ENCODE data around the gene STAMBP. TPM values are rescaled to one million over a fixed set of nuclear protein-coding genes. Genes with fewer than 3 reads are reported as not detected.

STAMBP gene
- total and polyA plus RNA-seq, 9 of the 15 experiments (the other 6 are each of a cell fraction or from before 2014, with no cell fraction given): 36.9 to 75.2 (median 48.8) TPM

- peak; percentile 53 for ATAC-seq
- Histone ChIP-seq H3K9me3 (replicated peaks; ENCODE audit: control insufficient read depth, insufficient read depth, low read depth, low read length) (no peaks in the 10 kb centered on the region; the same call in 1 of the 2 replicates), H3K9ac (ENCODE audit: insufficient read depth in 1 of 2, low read depth in 2 of 2, low read length in 2 of 2) (peak overlapping the region in 1 of 2 experiments; percentile 28; a peak in 1 of 4 replicates), H3K79me2 (ENCODE audit: control insufficient read depth, insufficient read depth, low read length) (no peaks in the 10 kb centered on the region), H3K4me1 (replicated peaks in 1 of 2; ENCODE audit: control insufficient read depth in 2 of 2, insufficient read depth in 2 of 2, low read length in 2 of 2) (peaks cover 0 to 10% of the 10 kb centered on the region in 2 experiments; a peak in 1 of 5 replicates), H2AFZ (ENCODE audit: low read depth, low read length) (peak overlapping the region; percentile 81), H3K27ac (ENCODE audit: extremely low read depth, low read depth, low read length) (no peak overlapping the region), H3K9me1 (ENCODE audit: control insufficient read depth, insufficient read depth, low read length) (no peaks in the 10 kb centered on the region), H4K20me1 (replicated peaks; ENCODE audit: control insufficient read depth, insufficient read depth, low read length) (no peaks in the 10 kb centered on the region), H3K4me2 (ENCODE audit: insufficient read depth, low read length) (no peak overlapping the region; the same call in 1 of the 2 replicates), H3K4me3 (no peak overlapping the region), H3K27me3 (ENCODE audit: control insufficient read depth in 2 of 2, insufficient read depth in 2 of 2, low read length in 2 of 2) (no peaks in the 10 kb centered on the region), H3K36me3 (ENCODE audit: control insufficient read depth, insufficient read depth, low read length) (no peaks in the 10 kb centered on the region)
- no peak for FAIRE-seq
- no peak for DNase-seq (ENCODE audit: extremely low read depth in 1 of 4, low spot score in 3 of 4)
- BruUV-seq (replicated peaks): no TSS peak
- ChIA-PET CTCF (ENCODE audit: low intra/inter-chr PET ratio) (no interaction called here), POLR2A (interaction anchor here (0.7 to 1.3 kb wide), 2 partner anchors 24 to 213 kb away, joined by 3 read pairs; no protein-coding TSS in a partner anchor)
- in situ Hi-C loops (cut with MboI) (no loop called here), intact Hi-C loops (cut with micrococcal nuclease) (no loop called here)
- TF ChIP-seq POLR2G (IDR thresholded peaks at IDR 0.05; ENCODE audit: low read depth, low read length): no peak
- TF ChIP-seq YBX1 (IDR thresholded peaks at IDR 0.05): no peak
- no peak for TF ChIP-seq ZNF311 (CRISPR knock-in tag; IDR thresholded peaks at IDR 0.05)
- TF ChIP-seq RBM22 (IDR thresholded peaks at IDR 0.05; ENCODE audit: low read depth, low read length, poor library complexity, severe bottlenecking): no peak
- TF ChIP-seq MAFK (IDR thresholded peaks at IDR 0.05; ENCODE audit: low read length): no peak
- no peak for TF ChIP-seq PRMT5 (CRISPR knock-in tag; IDR thresholded peaks at IDR 0.05)
- no peak for TF ChIP-seq POLR2A (conservative IDR thresholded peaks at IDR 0.05)
- no peak for TF ChIP-seq SMC3 (conservative IDR thresholded peaks at IDR 0.05; ENCODE audit: insufficient read depth, low read depth, low read length)
- no peak for TF ChIP-seq ELK3 (CRISPR knock-in tag; IDR thresholded peaks at IDR 0.05)
- WGBS (ENCODE audit: insufficient coverage, low coverage, missing lambda C conversion rate): 26% methylated on average over 4 of the region's 4 CpGs
Measured at GRCh38 chr2:73897240-73897583, 68.5 kb downstream of the STAMBP start.
